ENCODE data around the gene PIP5K1B. TPM values are rescaled to one million over a fixed set of nuclear protein-coding genes. Genes with fewer than 3 reads are reported as not detected.

PIP5K1B gene
- total and polyA plus RNA-seq, 4 donors, result 0.09 to 30.9 (median 0.29) TPM

DNA sequence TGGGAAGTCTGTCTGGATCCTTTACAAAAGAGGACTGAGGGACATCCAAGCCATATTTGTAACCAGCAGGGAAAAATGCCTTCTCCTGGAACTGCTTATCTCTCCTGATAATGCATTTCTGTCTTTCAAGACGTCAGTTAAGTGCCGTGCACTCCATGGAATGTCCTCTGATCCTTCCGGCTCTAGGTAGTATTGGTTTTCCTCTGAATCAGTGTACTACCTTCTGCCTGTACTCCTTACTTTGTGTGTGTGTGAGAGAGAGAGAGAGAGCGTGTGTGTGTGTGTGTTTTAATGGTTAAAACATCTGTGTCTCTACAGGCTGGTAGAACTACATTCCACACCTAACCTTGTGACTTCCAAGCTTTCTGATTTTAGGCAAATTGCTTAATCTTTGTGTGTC lies 89.9 kb downstream of the PIP5K1B start:
- no peaks in the 10 kb centered on the region for H3K4me1 ChIP-seq (ENCODE audit: control insufficient read depth in 4 of 4, insufficient read depth in 4 of 4, low read length in 3 of 4)
- H3K27me3 ChIP-seq (ENCODE audit: control insufficient read depth in 4 of 4, insufficient read depth in 4 of 4, low read length in 3 of 4), result peaks cover 0 to 4% (median 0%) of the 10 kb centered on the region in 4 donors
- no peak overlapping the region for H3K4me3 ChIP-seq (ENCODE audit: low read depth in 1 of 3, low read length in 3 of 3)
- H3K27ac ChIP-seq (ENCODE audit: low read depth in 1 of 2, low read length in 2 of 2), result no peak overlapping the region
- 39% methylated on average over 4 of the region's 4 CpGs for WGBS
- H3K9me3 ChIP-seq (ENCODE audit: control insufficient read depth in 4 of 4, low read length in 3 of 4), result no peaks in the 10 kb centered on the region
- no peaks in the 10 kb centered on the region for H3K36me3 ChIP-seq (ENCODE audit: control insufficient read depth in 4 of 4, insufficient read depth in 3 of 4, low read depth in 1 of 4, low read length in 3 of 4)
- no peak for DNase-seq (ENCODE audit: low spot score)
- TF ChIP-seq RXRA (IDR thresholded peaks at IDR 0.05) (no peak), NR2F2 (IDR thresholded peaks at IDR 0.05) (no peak), YY1 (IDR thresholded peaks at IDR 0.05) (no peak), SP1 (IDR thresholded peaks at IDR 0.05) (no peak), TAF1 (conservative IDR thresholded peaks at IDR 0.05) (no peak), FOXA2 (IDR thresholded peaks at IDR 0.05) (no peak), HNF4G (IDR thresholded peaks at IDR 0.05) (no peak), HNF4A (conservative IDR thresholded peaks at IDR 0.05) (no peak), EGR1 (IDR thresholded peaks at IDR 0.05; ENCODE audit: low read depth in 2 of 2) (no peak), JUND (IDR thresholded peaks at IDR 0.05) (no peak), RAD21 (IDR thresholded peaks at IDR 0.05) (no peak), FOXA1 (IDR thresholded peaks at IDR 0.05) (no peak), GABPA (IDR thresholded peaks at IDR 0.05 in 1 of 2, conservative IDR thresholded peaks at IDR 0.05 in 1 of 2) (no peak)
- TF ChIP-seq, protein P1, sequence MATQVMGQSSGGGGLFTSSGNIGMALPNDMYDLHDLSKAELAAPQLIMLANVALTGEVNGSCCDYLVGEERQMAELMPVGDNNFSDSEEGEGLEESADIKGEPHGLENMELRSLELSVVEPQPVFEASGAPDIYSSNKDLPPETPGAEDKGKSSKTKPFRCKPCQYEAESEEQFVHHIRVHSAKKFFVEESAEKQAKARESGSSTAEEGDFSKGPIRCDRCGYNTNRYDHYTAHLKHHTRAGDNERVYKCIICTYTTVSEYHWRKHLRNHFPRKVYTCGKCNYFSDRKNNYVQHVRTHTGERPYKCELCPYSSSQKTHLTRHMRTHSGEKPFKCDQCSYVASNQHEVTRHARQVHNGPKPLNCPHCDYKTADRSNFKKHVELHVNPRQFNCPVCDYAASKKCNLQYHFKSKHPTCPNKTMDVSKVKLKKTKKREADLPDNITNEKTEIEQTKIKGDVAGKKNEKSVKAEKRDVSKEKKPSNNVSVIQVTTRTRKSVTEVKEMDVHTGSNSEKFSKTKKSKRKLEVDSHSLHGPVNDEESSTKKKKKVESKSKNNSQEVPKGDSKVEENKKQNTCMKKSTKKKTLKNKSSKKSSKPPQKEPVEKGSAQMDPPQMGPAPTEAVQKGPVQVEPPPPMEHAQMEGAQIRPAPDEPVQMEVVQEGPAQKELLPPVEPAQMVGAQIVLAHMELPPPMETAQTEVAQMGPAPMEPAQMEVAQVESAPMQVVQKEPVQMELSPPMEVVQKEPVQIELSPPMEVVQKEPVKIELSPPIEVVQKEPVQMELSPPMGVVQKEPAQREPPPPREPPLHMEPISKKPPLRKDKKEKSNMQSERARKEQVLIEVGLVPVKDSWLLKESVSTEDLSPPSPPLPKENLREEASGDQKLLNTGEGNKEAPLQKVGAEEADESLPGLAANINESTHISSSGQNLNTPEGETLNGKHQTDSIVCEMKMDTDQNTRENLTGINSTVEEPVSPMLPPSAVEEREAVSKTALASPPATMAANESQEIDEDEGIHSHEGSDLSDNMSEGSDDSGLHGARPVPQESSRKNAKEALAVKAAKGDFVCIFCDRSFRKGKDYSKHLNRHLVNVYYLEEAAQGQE (IDR thresholded peaks at IDR 0.05), result no peak
- TF ChIP-seq, protein P2, sequence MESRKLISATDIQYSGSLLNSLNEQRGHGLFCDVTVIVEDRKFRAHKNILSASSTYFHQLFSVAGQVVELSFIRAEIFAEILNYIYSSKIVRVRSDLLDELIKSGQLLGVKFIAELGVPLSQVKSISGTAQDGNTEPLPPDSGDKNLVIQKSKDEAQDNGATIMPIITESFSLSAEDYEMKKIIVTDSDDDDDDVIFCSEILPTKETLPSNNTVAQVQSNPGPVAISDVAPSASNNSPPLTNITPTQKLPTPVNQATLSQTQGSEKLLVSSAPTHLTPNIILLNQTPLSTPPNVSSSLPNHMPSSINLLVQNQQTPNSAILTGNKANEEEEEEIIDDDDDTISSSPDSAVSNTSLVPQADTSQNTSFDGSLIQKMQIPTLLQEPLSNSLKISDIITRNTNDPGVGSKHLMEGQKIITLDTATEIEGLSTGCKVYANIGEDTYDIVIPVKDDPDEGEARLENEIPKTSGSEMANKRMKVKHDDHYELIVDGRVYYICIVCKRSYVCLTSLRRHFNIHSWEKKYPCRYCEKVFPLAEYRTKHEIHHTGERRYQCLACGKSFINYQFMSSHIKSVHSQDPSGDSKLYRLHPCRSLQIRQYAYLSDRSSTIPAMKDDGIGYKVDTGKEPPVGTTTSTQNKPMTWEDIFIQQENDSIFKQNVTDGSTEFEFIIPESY (IDR thresholded peaks at IDR 0.05), result no peak
- TF ChIP-seq, protein P3, sequence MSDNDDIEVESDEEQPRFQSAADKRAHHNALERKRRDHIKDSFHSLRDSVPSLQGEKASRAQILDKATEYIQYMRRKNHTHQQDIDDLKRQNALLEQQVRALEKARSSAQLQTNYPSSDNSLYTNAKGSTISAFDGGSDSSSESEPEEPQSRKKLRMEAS (IDR thresholded peaks at IDR 0.05), result no peak
- TF ChIP-seq, protein P4, sequence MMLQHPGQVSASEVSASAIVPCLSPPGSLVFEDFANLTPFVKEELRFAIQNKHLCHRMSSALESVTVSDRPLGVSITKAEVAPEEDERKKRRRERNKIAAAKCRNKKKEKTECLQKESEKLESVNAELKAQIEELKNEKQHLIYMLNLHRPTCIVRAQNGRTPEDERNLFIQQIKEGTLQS (IDR thresholded peaks at IDR 0.05), result no peak
- no peak overlapping the region for H3K9ac ChIP-seq (ENCODE audit: low read depth in 1 of 2, low read length in 2 of 2)

DNA sequence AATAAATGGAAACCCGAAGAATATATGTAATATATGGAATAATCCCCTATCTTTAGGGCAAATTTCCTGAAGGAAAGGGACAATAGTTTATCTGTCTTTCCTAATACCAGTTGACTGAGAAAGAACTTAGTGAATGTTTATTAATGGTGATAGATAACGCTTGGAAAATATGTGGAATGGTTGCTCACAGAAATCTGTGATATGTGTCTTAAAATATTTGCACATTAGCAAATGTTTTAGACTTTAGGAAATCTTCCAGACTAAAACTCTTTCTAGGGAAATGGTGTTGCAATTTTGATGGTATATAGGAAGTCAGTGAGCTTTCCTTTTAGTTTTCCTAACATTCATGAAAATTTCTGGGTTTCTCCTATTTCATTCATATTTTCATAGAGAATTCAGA lies 90.4 kb downstream of the PIP5K1B start:
- Histone ChIP-seq H3K36me3 (ENCODE audit: control insufficient read depth in 4 of 4, insufficient read depth in 3 of 4, low read depth in 1 of 4, low read length in 3 of 4) (no peaks in the 10 kb centered on the region), H3K9me3 (ENCODE audit: control insufficient read depth in 4 of 4, low read length in 3 of 4) (no peaks in the 10 kb centered on the region), H3K9ac (ENCODE audit: low read depth in 1 of 2, low read length in 2 of 2) (no peak overlapping the region), H3K27me3 (ENCODE audit: control insufficient read depth in 4 of 4, insufficient read depth in 4 of 4, low read length in 3 of 4) (peaks cover 0 to 4% (median 0%) of the 10 kb centered on the region in 4 donors), H3K4me3 (ENCODE audit: low read depth in 1 of 3, low read length in 3 of 3) (no peak overlapping the region), H3K4me1 (ENCODE audit: control insufficient read depth in 4 of 4, insufficient read depth in 4 of 4, low read length in 3 of 4) (no peaks in the 10 kb centered on the region), H3K27ac (ENCODE audit: low read depth in 1 of 2, low read length in 2 of 2) (no peak overlapping the region)
- WGBS, result 66% methylated on average over 2 of the region's 2 CpGs
- no peak for TF ChIP-seq HNF4G (IDR thresholded peaks at IDR 0.05)
- no peak for DNase-seq (ENCODE audit: low spot score)
